ENCODE measurements around the gene WWC2.

The WWC2 gene

DNA sequence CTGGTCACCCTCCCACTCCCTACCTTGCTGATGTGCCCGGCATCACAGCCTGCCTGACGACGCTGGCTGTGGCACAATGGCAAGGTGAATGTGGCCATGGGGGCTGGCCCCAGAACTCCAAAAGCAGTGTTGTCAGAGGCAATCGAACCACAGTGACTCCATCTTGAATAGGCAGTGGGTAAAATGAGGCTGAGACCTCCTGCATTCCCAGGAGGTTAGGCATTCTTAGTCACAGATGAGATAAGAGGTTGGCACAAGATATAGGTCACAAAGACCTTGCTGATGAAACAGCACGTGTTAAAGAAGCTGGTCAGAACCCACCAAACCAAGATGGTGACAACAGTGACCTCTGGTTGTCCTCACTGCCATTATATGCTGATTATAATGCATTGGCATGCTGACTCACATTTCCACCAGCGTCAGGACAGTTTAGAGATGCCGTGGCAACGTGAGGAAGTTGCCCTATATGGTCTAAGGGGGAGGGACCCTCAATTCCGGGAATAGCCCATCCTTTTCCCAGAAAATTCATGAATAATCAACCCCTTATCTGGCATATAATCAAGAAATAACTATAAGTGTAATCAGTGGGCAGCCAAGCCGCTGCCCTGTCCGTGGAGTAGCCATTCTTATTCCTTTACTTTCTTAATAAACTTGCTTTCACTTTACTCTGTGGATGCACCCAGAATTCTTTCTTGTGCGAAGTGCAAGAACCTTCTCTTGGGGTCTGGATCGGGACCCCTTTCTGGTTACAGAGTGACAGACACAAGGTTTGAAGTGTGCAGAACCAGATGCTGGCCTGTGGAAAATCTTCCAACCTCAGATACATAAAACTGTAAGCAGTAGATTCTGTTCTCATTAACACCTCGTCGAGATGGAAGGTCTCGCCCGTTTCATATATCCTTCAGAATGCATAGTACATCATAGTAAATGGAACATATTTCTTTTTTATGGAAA is 249.9 kb downstream of the WWC2 start:
- no peak overlapping the region for H3K9ac ChIP-seq (ENCODE audit: low read length)
- no peak overlapping the region for H3K18ac ChIP-seq (ENCODE audit: low read length)
- H3K79me2 ChIP-seq (ENCODE audit: control insufficient read depth, insufficient read depth, low read length) = no peaks in the 10 kb centered on the region
- H2BK5ac ChIP-seq (ENCODE audit: low read length) = no peak overlapping the region
- H3K27me3 ChIP-seq (ENCODE audit: insufficient read depth, low read length, poor library complexity) = no peaks in the 10 kb centered on the region
- DNase-seq = peak; percentile 77
- H4K5ac ChIP-seq (ENCODE audit: low read length) = no peak overlapping the region
- no peak overlapping the region for H2BK15ac ChIP-seq (replicated peaks; ENCODE audit: low read depth)
- H3K4me1 ChIP-seq (ENCODE audit: control insufficient read depth, low read depth, low read length) = peaks cover 6% of the 10 kb centered on the region
- no peak overlapping the region for H2AK5ac ChIP-seq (ENCODE audit: low read length)
- H2BK120ac ChIP-seq (ENCODE audit: low read depth, low read length) = no peak overlapping the region
- no peak overlapping the region for H3K23ac ChIP-seq (ENCODE audit: low read length)
- H3K4ac ChIP-seq (ENCODE audit: low read depth, low read length) = no peak overlapping the region
- no CpG with 5 or more reads among the region's 17 CpGs for WGBS (ENCODE audit: extremely low coverage, insufficient coverage, low lambda C conversion rate)
- H3K4me2 ChIP-seq (ENCODE audit: low read length) = no peak overlapping the region
- H4K8ac ChIP-seq (ENCODE audit: low read depth, low read length) = no peak overlapping the region
- no peaks in the 10 kb centered on the region for H3K36me3 ChIP-seq (ENCODE audit: control insufficient read depth, insufficient read depth, low read length)
- H3K56ac ChIP-seq (ENCODE audit: low read length) = no peak overlapping the region
- no peak overlapping the region for H3K4me3 ChIP-seq (ENCODE audit: low read length)
- no peaks in the 10 kb centered on the region for H3K79me1 ChIP-seq (ENCODE audit: low read length)
- H3K27ac ChIP-seq (ENCODE audit: low read depth, low read length) = no peak overlapping the region

DNA sequence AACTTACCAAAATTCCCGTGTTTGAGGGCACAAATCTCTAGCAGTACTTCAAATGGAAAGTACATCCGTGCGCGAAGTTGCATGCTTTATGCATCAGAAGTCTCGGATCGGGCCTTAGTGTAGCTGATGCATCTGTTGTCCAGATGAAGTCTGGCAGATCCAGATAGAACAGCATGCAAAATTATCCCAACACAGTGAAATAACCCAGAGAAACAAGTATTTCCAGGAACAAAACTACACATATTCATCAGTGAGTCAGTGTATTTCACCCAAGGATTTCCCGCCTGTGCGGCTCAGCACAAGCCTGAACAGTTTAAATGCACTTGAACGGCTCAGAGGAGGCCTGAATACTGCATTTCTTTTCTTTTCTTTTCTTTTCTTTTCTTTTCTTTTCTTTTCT is 250.6 kb downstream of the WWC2 start:
- Histone ChIP-seq H3K36me3 (ENCODE audit: control insufficient read depth, insufficient read depth, low read length) (no peaks in the 10 kb centered on the region), H3K4ac (ENCODE audit: low read depth, low read length) (no peak overlapping the region), H4K8ac (ENCODE audit: low read depth, low read length) (no peak overlapping the region), H2BK5ac (ENCODE audit: low read length) (no peak overlapping the region), H3K4me3 (ENCODE audit: low read length) (no peak overlapping the region), H2BK15ac (replicated peaks; ENCODE audit: low read depth) (no peak overlapping the region), H3K4me1 (ENCODE audit: control insufficient read depth, low read depth, low read length) (peaks cover 6% of the 10 kb centered on the region), H4K5ac (ENCODE audit: low read length) (no peak overlapping the region), H3K18ac (ENCODE audit: low read length) (no peak overlapping the region), H3K23ac (ENCODE audit: low read length) (no peak overlapping the region), H2BK120ac (ENCODE audit: low read depth, low read length) (no peak overlapping the region), H3K79me1 (ENCODE audit: low read length) (no peaks in the 10 kb centered on the region), H3K79me2 (ENCODE audit: control insufficient read depth, insufficient read depth, low read length) (no peaks in the 10 kb centered on the region), H3K27ac (ENCODE audit: low read depth, low read length) (no peak overlapping the region), H3K9ac (ENCODE audit: low read length) (no peak overlapping the region), H3K4me2 (ENCODE audit: low read length) (no peak overlapping the region), H2AK5ac (ENCODE audit: low read length) (no peak overlapping the region), H3K27me3 (ENCODE audit: insufficient read depth, low read length, poor library complexity) (no peaks in the 10 kb centered on the region), H3K56ac (ENCODE audit: low read length) (no peak overlapping the region)
- no peak for DNase-seq
- no CpG with 5 or more reads among the region's 9 CpGs for WGBS (ENCODE audit: extremely low coverage, insufficient coverage, low lambda C conversion rate)

DNA sequence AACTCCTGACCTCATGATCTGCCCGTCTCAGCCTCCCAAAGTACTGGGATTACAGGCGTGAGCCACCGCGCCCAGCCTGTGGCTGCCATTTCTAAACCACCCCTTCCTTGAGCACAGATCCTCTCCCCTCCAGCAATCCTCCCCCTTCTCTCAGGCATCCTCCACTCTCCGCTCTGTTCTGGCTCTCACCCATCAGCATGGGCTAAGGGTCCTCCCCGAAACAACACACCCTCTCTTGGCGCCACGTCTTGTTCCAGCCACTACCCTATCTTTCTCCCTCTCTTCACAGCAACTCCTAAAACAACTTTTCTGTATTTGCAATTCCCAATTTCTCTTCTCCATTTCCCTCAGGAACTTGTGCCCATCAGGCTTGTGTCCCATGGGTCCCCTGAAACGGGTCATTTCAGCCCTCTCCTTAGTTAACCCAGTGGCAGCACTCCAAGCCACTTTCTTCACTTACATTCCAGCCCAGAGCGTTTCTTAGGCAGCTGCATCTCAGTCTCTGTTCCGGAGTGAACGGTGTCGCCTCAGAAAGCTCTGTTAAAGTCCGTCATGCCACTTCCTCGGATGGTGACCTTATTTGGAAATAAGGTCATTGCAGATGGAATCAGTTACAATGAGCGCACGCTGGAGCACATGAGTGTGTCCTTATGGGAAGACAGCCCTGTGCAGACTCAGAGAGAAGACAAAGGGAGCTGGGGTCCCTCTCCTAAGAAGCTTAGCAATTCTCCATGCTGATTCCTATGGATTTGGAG is 251.4 kb downstream of the WWC2 start:
- no peak overlapping the region for H3K4me3 ChIP-seq (ENCODE audit: low read length)
- H2BK120ac ChIP-seq (ENCODE audit: low read depth, low read length) = no peak overlapping the region
- no peaks in the 10 kb centered on the region for H3K36me3 ChIP-seq (ENCODE audit: control insufficient read depth, insufficient read depth, low read length)
- peaks cover 3% of the 10 kb centered on the region for H3K4me1 ChIP-seq (ENCODE audit: control insufficient read depth, low read depth, low read length)
- no peak overlapping the region for H3K9ac ChIP-seq (ENCODE audit: low read length)
- H2AK5ac ChIP-seq (ENCODE audit: low read length) = no peak overlapping the region
- DNase-seq = no peak
- WGBS (ENCODE audit: extremely low coverage, insufficient coverage, low lambda C conversion rate) = no CpG with 5 or more reads among the region's 17 CpGs
- H3K79me2 ChIP-seq (ENCODE audit: control insufficient read depth, insufficient read depth, low read length) = no peaks in the 10 kb centered on the region
- no peak overlapping the region for H4K8ac ChIP-seq (ENCODE audit: low read depth, low read length)
- no peak overlapping the region for H3K4me2 ChIP-seq (ENCODE audit: low read length)
- no peak overlapping the region for H3K18ac ChIP-seq (ENCODE audit: low read length)
- H3K23ac ChIP-seq (ENCODE audit: low read length) = no peak overlapping the region
- no peak overlapping the region for H2BK15ac ChIP-seq (replicated peaks; ENCODE audit: low read depth)
- no peaks in the 10 kb centered on the region for H3K79me1 ChIP-seq (ENCODE audit: low read length)
- no peak overlapping the region for H2BK5ac ChIP-seq (ENCODE audit: low read length)
- H3K27ac ChIP-seq (ENCODE audit: low read depth, low read length) = no peak overlapping the region
- no peak overlapping the region for H3K4ac ChIP-seq (ENCODE audit: low read depth, low read length)
- H3K56ac ChIP-seq (ENCODE audit: low read length) = no peak overlapping the region
- H4K5ac ChIP-seq (ENCODE audit: low read length) = no peak overlapping the region
- H3K27me3 ChIP-seq (ENCODE audit: insufficient read depth, low read length, poor library complexity) = no peaks in the 10 kb centered on the region

DNA sequence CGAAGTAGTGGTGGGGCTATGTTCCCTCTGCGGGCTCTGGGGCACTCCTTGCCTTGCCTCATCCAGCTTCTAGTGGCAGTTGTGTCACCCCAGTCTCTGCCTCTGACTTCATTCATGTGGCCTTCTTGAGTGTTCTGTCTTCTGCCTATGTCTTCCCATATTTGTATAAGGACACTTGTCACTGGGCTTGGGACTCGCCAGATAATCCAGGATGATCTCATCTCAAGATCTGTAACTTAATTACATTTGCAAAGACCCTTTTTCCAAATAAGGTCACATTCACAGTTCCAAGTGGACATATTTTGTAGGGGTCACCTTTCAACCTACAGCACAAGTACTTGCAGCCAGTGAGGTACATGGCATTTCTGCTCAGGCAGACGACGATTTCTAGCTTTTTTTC is 253.5 kb downstream of the WWC2 start:
- no peak overlapping the region for H3K27ac ChIP-seq (ENCODE audit: low read depth, low read length)
- DNase-seq = no peak
- no peak overlapping the region for H3K4me3 ChIP-seq (ENCODE audit: low read length)
- no peak overlapping the region for H2AK5ac ChIP-seq (ENCODE audit: low read length)
- H3K9ac ChIP-seq (ENCODE audit: low read length) = no peak overlapping the region
- H3K4me2 ChIP-seq (ENCODE audit: low read length) = no peak overlapping the region
- no peak overlapping the region for H2BK120ac ChIP-seq (ENCODE audit: low read depth, low read length)
- H3K4me1 ChIP-seq (ENCODE audit: control insufficient read depth, low read depth, low read length) = peaks cover 2% of the 10 kb centered on the region
- no CpG with 5 or more reads among the region's 5 CpGs for WGBS (ENCODE audit: extremely low coverage, insufficient coverage, low lambda C conversion rate)
- H4K5ac ChIP-seq (ENCODE audit: low read length) = no peak overlapping the region
- no peak overlapping the region for H3K18ac ChIP-seq (ENCODE audit: low read length)
- no peaks in the 10 kb centered on the region for H3K36me3 ChIP-seq (ENCODE audit: control insufficient read depth, insufficient read depth, low read length)
- no peak overlapping the region for H3K56ac ChIP-seq (ENCODE audit: low read length)
- no peak overlapping the region for H2BK5ac ChIP-seq (ENCODE audit: low read length)
- H3K27me3 ChIP-seq (ENCODE audit: insufficient read depth, low read length, poor library complexity) = no peaks in the 10 kb centered on the region
- no peaks in the 10 kb centered on the region for H3K79me1 ChIP-seq (ENCODE audit: low read length)
- no peak overlapping the region for H3K4ac ChIP-seq (ENCODE audit: low read depth, low read length)
- H4K8ac ChIP-seq (ENCODE audit: low read depth, low read length) = no peak overlapping the region
- no peak overlapping the region for H2BK15ac ChIP-seq (replicated peaks; ENCODE audit: low read depth)
- H3K23ac ChIP-seq (ENCODE audit: low read length) = no peak overlapping the region
- no peaks in the 10 kb centered on the region for H3K79me2 ChIP-seq (ENCODE audit: control insufficient read depth, insufficient read depth, low read length)

DNA sequence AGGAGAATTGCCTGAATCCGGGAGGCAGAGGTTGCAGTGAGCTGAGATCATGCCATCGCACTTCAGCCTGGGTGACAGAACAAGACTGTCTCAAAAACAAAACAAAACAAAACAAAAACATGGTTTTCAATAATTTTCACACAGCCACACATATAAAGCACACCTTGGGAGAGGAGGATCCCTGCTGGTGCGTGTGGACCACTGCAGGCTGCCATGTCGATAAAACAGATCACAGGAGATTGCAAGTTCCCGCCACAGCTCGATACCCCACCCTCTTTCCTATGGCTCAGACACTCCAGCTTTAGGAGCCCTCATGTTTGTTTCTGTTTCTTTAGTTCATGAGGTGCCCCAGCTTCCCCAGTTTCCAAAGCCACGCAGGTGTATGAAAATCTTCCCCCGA is 254.5 kb downstream of the WWC2 start:
- no peak overlapping the region for H3K27ac ChIP-seq (ENCODE audit: low read depth, low read length)
- no peak overlapping the region for H3K23ac ChIP-seq (ENCODE audit: low read length)
- H2AK5ac ChIP-seq (ENCODE audit: low read length) = no peak overlapping the region
- H4K5ac ChIP-seq (ENCODE audit: low read length) = no peak overlapping the region
- peaks cover 2% of the 10 kb centered on the region for H3K4me1 ChIP-seq (ENCODE audit: control insufficient read depth, low read depth, low read length)
- H2BK120ac ChIP-seq (ENCODE audit: low read depth, low read length) = no peak overlapping the region
- no peaks in the 10 kb centered on the region for H3K36me3 ChIP-seq (ENCODE audit: control insufficient read depth, insufficient read depth, low read length)
- H3K18ac ChIP-seq (ENCODE audit: low read length) = no peak overlapping the region
- H3K4me3 ChIP-seq (ENCODE audit: low read length) = no peak overlapping the region
- peak; percentile 21 for DNase-seq
- no peaks in the 10 kb centered on the region for H3K27me3 ChIP-seq (ENCODE audit: insufficient read depth, low read length, poor library complexity)
- WGBS (ENCODE audit: extremely low coverage, insufficient coverage, low lambda C conversion rate) = no CpG with 5 or more reads among the region's 8 CpGs
- H3K4me2 ChIP-seq (ENCODE audit: low read length) = no peak overlapping the region
- no peak overlapping the region for H3K56ac ChIP-seq (ENCODE audit: low read length)
- no peaks in the 10 kb centered on the region for H3K79me2 ChIP-seq (ENCODE audit: control insufficient read depth, insufficient read depth, low read length)
- H3K9ac ChIP-seq (ENCODE audit: low read length) = no peak overlapping the region
- H2BK15ac ChIP-seq (replicated peaks; ENCODE audit: low read depth) = no peak overlapping the region
- H3K4ac ChIP-seq (ENCODE audit: low read depth, low read length) = no peak overlapping the region
- H2BK5ac ChIP-seq (ENCODE audit: low read length) = no peak overlapping the region
- H4K8ac ChIP-seq (ENCODE audit: low read depth, low read length) = no peak overlapping the region
- no peaks in the 10 kb centered on the region for H3K79me1 ChIP-seq (ENCODE audit: low read length)

Measured in mesendoderm (in vitro differentiated cells).